Measurements from ENCODE around the gene ANXA2.

GRCh38 chr15:60397772-60398445 lies at the start of gene ANXA2:
- TF ChIP-seq CTCF (IDR thresholded peaks at IDR 0.05) (no peak), EZH2 (IDR thresholded peaks at IDR 0.05; ENCODE audit: borderline replicate concordance, insufficient read depth, low read depth, low read length, poor library complexity, severe bottlenecking) (no peak)
